Small intestine (tissue), 7 donors: Measurements from ENCODE around the gene ATPAF1. TPM values are rescaled to one million over a fixed set of nuclear protein-coding genes. Genes with fewer than 3 reads are reported as not detected.
A peak's percentile ranks its signal among the peaks of the same experiment; 100 is the strongest.

ENCODE experiments used
- DNase-seq, 2 donors: peaks; one replicate each; pipeline versions ENCODE4 v3.0.0 to v3.0.0-alpha.2; 2013
- FAIRE-seq: peaks from 2 replicates; lab custom pipeline; 2012; peaks lifted over from hg19 to GRCh38; lab: Jason Lieb, UNC
- H3K27ac ChIP-seq, 3 donors: one replicate each; pipeline ENCODE4 v1.5.1; 2013; ENCODE audit warnings: low read length in 2 of 3, mild to moderate bottlenecking in 2 of 3, control low read depth in 1 of 3, inconsistent platforms in 1 of 3, low read depth in 1 of 3, moderate library complexity in 1 of 3
- H3K27me3 ChIP-seq, 3 donors: one replicate each; pipeline ENCODE4 v1.6.1; 2013; ENCODE audit warnings: low read length in 3 of 3, inconsistent platforms in 1 of 3; ENCODE audit not compliant: control insufficient read depth in 3 of 3, insufficient read depth in 3 of 3
- H3K36me3 ChIP-seq, 3 donors: one replicate each; pipeline ENCODE4 v1.6.1; 2013; ENCODE audit warnings: low read length in 3 of 3, inconsistent platforms in 1 of 3, low read depth in 1 of 3, mild to moderate bottlenecking in 1 of 3, moderate library complexity in 1 of 3; ENCODE audit not compliant: control insufficient read depth in 3 of 3, insufficient read depth in 2 of 3
- H3K4me1 ChIP-seq, 3 donors: one replicate each; pipeline ENCODE4 v1.6.1; 2013; ENCODE audit warnings: low read length in 2 of 3, inconsistent platforms in 1 of 3, low read depth in 1 of 3, mild to moderate bottlenecking in 1 of 3, moderate library complexity in 1 of 3; ENCODE audit not compliant: control insufficient read depth in 3 of 3, insufficient read depth in 2 of 3
- H3K4me3 ChIP-seq, 3 donors: one replicate each; pipeline ENCODE4 v1.5.1; 2013; ENCODE audit warnings: low read length in 3 of 3, control low read depth in 1 of 3, inconsistent platforms in 1 of 3, low read depth in 1 of 3, mild to moderate bottlenecking in 1 of 3, moderate library complexity in 1 of 3
- H3K9me3 ChIP-seq, 2 donors: one replicate each; pipeline ENCODE4 v1.6.1; 2013; ENCODE audit warnings: low read depth in 1 of 2, low read length in 1 of 2; ENCODE audit not compliant: control insufficient read depth in 2 of 2, insufficient read depth in 1 of 2
- WGBS, 3 donors: extraction: QIAGEN DNeasy Blood & Tissue Kit; methylation state at CpG; one replicate each; pipeline ENCODE4 v1.1.7; 2013; 5-methylcytosine and 5-hydroxymethylcytosine counted together
- polyA plus RNA-seq, 4 donors: library from polyadenylated mRNA; stranded (reverse) in 3 of 4; unstranded in 1 of 4; fragments of 200-250 nt in 3 of 4; fragments of 120-200 nt in 1 of 4; gene quantifications; one replicate each; pipeline versions ENCODE4 v1.2.1 to v1.2.3, GENCODE V29; 2013
- donor health status: healthy with polysubstance abuse.
- donor health status: control.
- donor health status: control.
- donor health status: Bipolar disorder and iron deficiency.
- donor health status: healthy.

The ATPAF1 gene
- polyA plus RNA-seq, 4 donors, result 23.0 to 42.8 (median 34.6) TPM

GRCh38 chr1:46687921-46688509 lies 19.9 kb upstream of the ATPAF1 start:
- DNase-seq (no peak), FAIRE-seq (no peak)
- Histone ChIP-seq H3K27me3 (no peaks in the 10 kb centered on the region), H3K27ac (no peak overlapping the region), H3K9me3 (no peaks in the 10 kb centered on the region), H3K4me3 (no peak overlapping the region), H3K36me3 (peaks cover 15 to 35% (median 19%) of the 10 kb centered on the region in 3 donors), H3K4me1 (peaks cover 0 to 32% (median 0%) of the 10 kb centered on the region in 3 donors)
- 62 to 74% (median 69%) methylated on average over 9 of the region's 9 CpGs for WGBS, 3 donors

- peaks cover 17 to 39% (median 24%) of the 10 kb centered on the region in 3 donors for H3K36me3 ChIP-seq
- no peak overlapping the region for H3K4me3 ChIP-seq
- DNase-seq, result peak; percentile 72 to 80
- peaks cover 0 to 25% (median 0%) of the 10 kb centered on the region in 3 donors for H3K4me1 ChIP-seq
- peak overlapping the region in 1 of 3 donors; percentile 15 for H3K27ac ChIP-seq
- 11 to 53% (median 28%) methylated on average over 2 of the region's 2 CpGs for WGBS, 3 donors
- no peak for FAIRE-seq
- no peaks in the 10 kb centered on the region for H3K27me3 ChIP-seq
- no peaks in the 10 kb centered on the region for H3K9me3 ChIP-seq
Observed at GRCh38 chr1:46687093-46687659, 19.0 kb upstream of the ATPAF1 start.

GRCh38 chr1:46686255-46686654 lies 18.1 kb upstream of the ATPAF1 start:
- DNase-seq, result peak; percentile 32 to 40
- Histone ChIP-seq H3K9me3 (no peaks in the 10 kb centered on the region), H3K27me3 (no peaks in the 10 kb centered on the region), H3K36me3 (peaks cover 19 to 42% (median 24%) of the 10 kb centered on the region in 3 donors), H3K4me3 (no peak overlapping the region), H3K4me1 (peaks cover 0 to 23% (median 0%) of the 10 kb centered on the region in 3 donors), H3K27ac (no peak overlapping the region)
- 8 to 34% (median 12%) methylated on average over 1 of the region's 1 CpG for WGBS, 3 donors
- no peak for FAIRE-seq

DNA sequence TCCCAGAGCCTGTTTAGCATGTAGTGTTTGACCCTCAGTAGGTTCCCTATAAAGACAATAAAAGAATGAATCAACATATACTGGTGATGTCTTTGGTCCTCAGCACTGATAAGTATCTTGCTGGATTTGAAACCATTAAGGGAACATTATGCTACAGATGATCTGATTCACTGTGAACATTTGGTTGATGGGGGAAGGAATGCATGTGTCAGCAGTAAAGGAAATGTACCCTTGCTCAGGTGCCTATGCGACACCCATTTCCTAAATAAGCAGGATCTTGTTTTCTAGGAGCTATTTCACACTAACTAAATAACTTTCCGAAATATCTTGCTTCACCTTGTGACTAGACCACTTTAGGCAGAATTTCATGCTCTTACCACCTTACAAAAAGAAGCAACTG lies 16.5 kb upstream of the ATPAF1 start:
- FAIRE-seq, result no peak

GRCh38 chr1:46682064-46682463 lies 13.9 kb upstream of the ATPAF1 start:
- Histone ChIP-seq H3K4me3 (no peak overlapping the region), H3K9me3 (no peaks in the 10 kb centered on the region), H3K27me3 (no peaks in the 10 kb centered on the region), H3K4me1 (peaks cover 0 to 8% (median 0%) of the 10 kb centered on the region in 3 donors), H3K27ac (no peak overlapping the region), H3K36me3 (peaks cover 17 to 33% (median 28%) of the 10 kb centered on the region in 3 donors)
- 63 to 76% (median 69%) methylated on average over 1 of the region's 1 CpG for WGBS, 3 donors
- FAIRE-seq, result no peak
- DNase-seq, result no peak

More for the DNA sequence above, 16.5 kb upstream of the ATPAF1 start:
- no peak for DNase-seq
- H3K9me3 ChIP-seq, result no peaks in the 10 kb centered on the region
- H3K36me3 ChIP-seq, result peaks cover 20 to 37% (median 23%) of the 10 kb centered on the region in 3 donors
- H3K4me1 ChIP-seq, result peaks cover 0 to 23% (median 0%) of the 10 kb centered on the region in 3 donors
- WGBS, 3 donors, result 98 to 100% (median 99%) methylated on average over 2 of the region's 2 CpGs
- H3K27me3 ChIP-seq, result no peaks in the 10 kb centered on the region
- no peak overlapping the region for H3K27ac ChIP-seq
- H3K4me3 ChIP-seq, result no peak overlapping the region

GRCh38 chr1:46681333-46682034 lies 13.3 kb upstream of the ATPAF1 start:
- no peaks in the 10 kb centered on the region for H3K27me3 ChIP-seq
- H3K4me3 ChIP-seq, result no peak overlapping the region
- FAIRE-seq (no peak), DNase-seq (peak in 1 of 2 donors; percentile 20)
- no peak overlapping the region for H3K27ac ChIP-seq
- H3K9me3 ChIP-seq, result no peaks in the 10 kb centered on the region
- H3K36me3 ChIP-seq, result peaks cover 16 to 31% (median 28%) of the 10 kb centered on the region in 3 donors
- WGBS, 3 donors, result 69 to 93% (median 86%) methylated on average over 1 of the region's 1 CpG
- H3K4me1 ChIP-seq, result peaks cover 0 to 5% (median 0%) of the 10 kb centered on the region in 3 donors

DNA sequence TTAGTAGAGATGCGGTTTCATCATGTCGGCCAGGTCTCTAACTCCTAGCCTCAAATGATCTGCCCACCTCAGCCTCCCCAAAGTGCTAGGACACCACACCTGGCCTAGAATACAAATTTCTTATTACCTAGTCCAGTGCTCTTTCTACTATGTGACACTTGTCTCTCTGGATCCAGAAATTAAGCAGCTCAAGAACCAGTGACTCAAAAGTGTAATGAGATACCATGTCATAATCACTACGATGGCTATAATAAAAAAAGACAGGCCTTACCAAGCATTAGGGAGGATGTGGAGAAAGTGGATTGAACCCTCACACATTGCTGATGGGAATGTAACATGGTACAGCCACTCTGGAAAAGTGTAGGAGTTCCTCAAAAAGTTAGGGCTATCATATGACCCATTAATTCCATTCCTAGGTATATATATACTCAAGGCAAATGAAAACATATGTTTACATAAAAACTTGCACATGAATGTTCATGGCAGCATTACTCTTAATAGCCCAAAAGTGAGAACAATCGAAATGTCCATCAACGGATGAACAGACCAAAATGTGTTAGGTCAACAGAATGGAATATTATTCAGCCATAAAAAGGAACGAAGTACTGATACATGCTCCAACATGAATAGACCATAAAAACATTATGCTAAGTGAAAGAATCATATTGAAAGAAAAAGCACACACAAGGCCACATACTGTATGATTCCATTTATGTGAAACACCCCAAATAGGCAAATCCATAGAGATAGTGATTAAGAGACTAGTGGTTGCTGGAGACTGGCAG lies 11.8 kb upstream of the ATPAF1 start:
- H3K4me1 ChIP-seq, result peaks cover 0 to 3% (median 2%) of the 10 kb centered on the region in 3 donors
- peaks cover 14 to 31% (median 31%) of the 10 kb centered on the region in 3 donors for H3K36me3 ChIP-seq
- H3K27ac ChIP-seq, result no peak overlapping the region
- DNase-seq, result no peak
- H3K4me3 ChIP-seq, result no peak overlapping the region
- FAIRE-seq, result no peak
- H3K9me3 ChIP-seq, result no peaks in the 10 kb centered on the region
- H3K27me3 ChIP-seq, result no peaks in the 10 kb centered on the region
- 96 to 98% (median 97%) methylated on average over 6 of the region's 6 CpGs for WGBS, 3 donors

DNA sequence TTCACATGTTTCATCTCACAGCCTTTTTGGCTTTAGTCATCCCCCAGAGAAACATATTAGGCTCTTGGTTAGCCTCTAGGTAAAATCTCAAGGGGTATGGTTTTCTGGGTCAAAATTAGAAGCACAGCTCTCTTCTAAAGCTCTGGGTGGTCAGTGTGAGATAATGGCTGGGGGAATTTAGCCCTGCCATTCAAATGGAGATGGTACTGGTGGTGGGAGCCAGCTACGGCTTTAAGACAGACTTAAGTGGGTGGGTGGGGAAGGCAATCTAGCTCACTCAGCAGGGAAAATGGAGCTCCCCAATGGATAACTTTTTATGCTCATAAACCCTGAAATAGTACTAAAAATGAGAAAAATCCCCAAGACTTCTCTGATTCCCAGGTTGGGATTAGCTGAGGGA lies 9.2 kb upstream of the ATPAF1 start:
- H3K4me1 ChIP-seq, result peaks cover 0 to 14% (median 2%) of the 10 kb centered on the region in 3 donors
- H3K36me3 ChIP-seq, result peaks cover 9 to 26% (median 14%) of the 10 kb centered on the region in 3 donors
- no peaks in the 10 kb centered on the region for H3K9me3 ChIP-seq
- H3K27ac ChIP-seq, result no peak overlapping the region
- H3K27me3 ChIP-seq, result no peaks in the 10 kb centered on the region
- DNase-seq (no peak), FAIRE-seq (no peak)
- H3K4me3 ChIP-seq, result no peak overlapping the region
- 95 to 100% (median 96%) methylated on average over 1 of the region's 1 CpG for WGBS, 3 donors
